KMS-11 (cell line): ENCODE data around the gene RNF41.

Experiments
- H2AFZ ChIP-seq: fragments of 200-600 bp; sonication (generic); 2 replicates; pipeline ENCODE4 v1.6.1; 2016; ENCODE audit warnings: antibody characterized with exemption, mixed run types, low read depth
- H3K27ac ChIP-seq: fragments of 200-600 bp; sonication (generic); 2 replicates; pipeline ENCODE4 v1.6.1; 2016; ENCODE audit warnings: mild to moderate bottlenecking, mixed run types
- H3K27me3 ChIP-seq: fragments of 200-600 bp; sonication (generic); 2 replicates; pipeline ENCODE4 v1.6.1; 2017; ENCODE audit warnings: mild to moderate bottlenecking, low read depth, mixed run types, moderate library complexity; ENCODE audit not compliant: insufficient read depth
- H3K36me3 ChIP-seq: fragments of 200-600 bp; sonication (generic); 2 replicates; pipeline ENCODE4 v1.6.1; 2017; ENCODE audit warnings: mild to moderate bottlenecking, mixed run types; ENCODE audit not compliant: insufficient read depth
- H3K4me1 ChIP-seq: fragments of 200-600 bp; sonication (generic); 2 replicates; pipeline ENCODE4 v1.6.1; 2016; ENCODE audit warnings: mild to moderate bottlenecking, low read depth, mixed run types; ENCODE audit not compliant: poor library complexity, severe bottlenecking
- H3K4me2 ChIP-seq: fragments of 200-600 bp; sonication (generic); 2 replicates; pipeline ENCODE4 v1.7.0; 2016; ENCODE audit warnings: mild to moderate bottlenecking, mixed run types
- H3K4me3 ChIP-seq: fragments of 200-600 bp; sonication (generic); IDR thresholded peaks from 2 replicates; pipeline ENCODE4 v1.6.1; 2017; ENCODE audit warnings: low read depth, low read length, mixed read lengths; ENCODE audit not compliant: insufficient read depth
- H3K79me2 ChIP-seq: fragments of 200-600 bp; sonication (generic); 2 replicates; pipeline ENCODE4 v1.6.1; 2016; ENCODE audit warnings: low read depth, mixed run types; ENCODE audit not compliant: insufficient read depth
- H3K9ac ChIP-seq: fragments of 200-600 bp; sonication (generic); 2 replicates; pipeline ENCODE4 v1.6.1; 2016; ENCODE audit warnings: mild to moderate bottlenecking, mixed run types
- H4K20me1 ChIP-seq: fragments of 200-600 bp; sonication (generic); 2 replicates; pipeline ENCODE4 v1.6.1; 2016; ENCODE audit warnings: mild to moderate bottlenecking, mixed run types; ENCODE audit not compliant: insufficient read depth
- CTCF ChIP-seq: fragments of 200-600 bp; sonication (generic); conservative IDR thresholded peaks from 2 replicates; pipeline ENCODE4 v1.6.1; 2017; ENCODE audit warnings: low read depth, mild to moderate bottlenecking, antibody characterized with exemption, low read length, moderate library complexity, mixed read lengths

The RNF41 gene

DNA sequence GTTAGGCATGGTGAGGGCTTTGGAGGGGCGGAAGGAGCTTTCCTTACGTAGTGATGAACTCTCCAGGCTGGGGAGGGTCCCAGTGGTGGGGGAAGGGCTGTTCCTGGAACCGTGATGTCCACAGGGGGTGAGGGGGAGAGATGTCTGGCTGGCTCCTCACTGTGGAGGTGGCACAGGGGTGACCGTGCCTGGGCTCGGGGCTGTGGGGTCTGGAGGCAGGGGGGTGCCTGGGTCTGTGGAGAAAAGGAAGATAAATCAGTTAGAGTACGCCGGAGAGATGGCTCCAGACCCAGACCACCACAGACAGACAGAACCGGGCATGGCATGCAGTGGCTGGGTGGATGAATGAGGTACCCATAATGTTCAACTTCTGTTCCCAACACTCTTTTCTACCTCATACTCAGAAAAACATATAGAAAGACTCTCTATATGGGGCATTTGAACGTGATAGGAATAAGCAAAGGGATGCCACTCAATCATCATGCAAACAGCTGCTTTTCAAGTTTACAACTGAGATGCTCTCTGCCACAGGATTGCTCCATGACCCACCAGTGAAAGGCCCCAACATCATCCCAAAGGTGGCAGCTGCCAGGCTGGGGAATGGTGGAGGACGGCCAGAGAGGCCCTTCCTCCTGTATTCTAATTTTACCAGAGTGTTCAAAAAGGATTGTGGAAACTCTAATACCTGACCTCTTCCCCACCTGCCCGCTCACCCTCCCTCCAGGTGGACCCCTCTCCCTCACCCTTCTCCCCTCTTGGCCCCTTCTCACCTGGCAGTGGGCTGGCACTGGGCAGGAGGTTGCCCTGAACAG lies 58.0 kb downstream of the RNF41 start:
- H3K27ac ChIP-seq = no peak overlapping the region
- no peak overlapping the region for H2AFZ ChIP-seq
- no peaks in the 10 kb centered on the region for H4K20me1 ChIP-seq
- no peak overlapping the region for H3K9ac ChIP-seq
- no peak for TF ChIP-seq CTCF
- peaks cover 29% of the 10 kb centered on the region for H3K79me2 ChIP-seq
- peaks cover 36% of the 10 kb centered on the region; the same call in 1 of the 2 replicates for H3K36me3 ChIP-seq
- peaks cover 24% of the 10 kb centered on the region for H3K4me1 ChIP-seq
- H3K27me3 ChIP-seq = no peaks in the 10 kb centered on the region
- no peak overlapping the region for H3K4me3 ChIP-seq
- no peak overlapping the region for H3K4me2 ChIP-seq

- H4K20me1 ChIP-seq = no peaks in the 10 kb centered on the region
- H3K27ac ChIP-seq = no peak overlapping the region
- H3K4me1 ChIP-seq = peaks cover 24% of the 10 kb centered on the region
- H3K4me3 ChIP-seq = no peak overlapping the region
- no peaks in the 10 kb centered on the region for H3K27me3 ChIP-seq
- peaks cover 36% of the 10 kb centered on the region; the same call in 1 of the 2 replicates for H3K36me3 ChIP-seq
- no peak overlapping the region for H3K4me2 ChIP-seq
- H3K79me2 ChIP-seq = peaks cover 35% of the 10 kb centered on the region
- no peak overlapping the region for H3K9ac ChIP-seq
- no peak for TF ChIP-seq CTCF
- no peak overlapping the region for H2AFZ ChIP-seq
Observed at GRCh38 chr12:56162468-56163290, 59.0 kb downstream of the RNF41 start.

- no peak; the same call in 1 of the 2 replicates for TF ChIP-seq CTCF
- Histone ChIP-seq H3K4me1 (peaks cover 30% of the 10 kb centered on the region), H2AFZ (no peak overlapping the region), H3K4me3 (no peak overlapping the region), H4K20me1 (no peaks in the 10 kb centered on the region), H3K27ac (no peak overlapping the region), H3K4me2 (no peak overlapping the region), H3K9ac (no peak overlapping the region), H3K27me3 (no peaks in the 10 kb centered on the region), H3K79me2 (peaks cover 35% of the 10 kb centered on the region), H3K36me3 (peaks cover 35% of the 10 kb centered on the region; the same call in 1 of the 2 replicates)
Observed at GRCh38 chr12:56161690-56162351, 59.9 kb downstream of the RNF41 start.

DNA sequence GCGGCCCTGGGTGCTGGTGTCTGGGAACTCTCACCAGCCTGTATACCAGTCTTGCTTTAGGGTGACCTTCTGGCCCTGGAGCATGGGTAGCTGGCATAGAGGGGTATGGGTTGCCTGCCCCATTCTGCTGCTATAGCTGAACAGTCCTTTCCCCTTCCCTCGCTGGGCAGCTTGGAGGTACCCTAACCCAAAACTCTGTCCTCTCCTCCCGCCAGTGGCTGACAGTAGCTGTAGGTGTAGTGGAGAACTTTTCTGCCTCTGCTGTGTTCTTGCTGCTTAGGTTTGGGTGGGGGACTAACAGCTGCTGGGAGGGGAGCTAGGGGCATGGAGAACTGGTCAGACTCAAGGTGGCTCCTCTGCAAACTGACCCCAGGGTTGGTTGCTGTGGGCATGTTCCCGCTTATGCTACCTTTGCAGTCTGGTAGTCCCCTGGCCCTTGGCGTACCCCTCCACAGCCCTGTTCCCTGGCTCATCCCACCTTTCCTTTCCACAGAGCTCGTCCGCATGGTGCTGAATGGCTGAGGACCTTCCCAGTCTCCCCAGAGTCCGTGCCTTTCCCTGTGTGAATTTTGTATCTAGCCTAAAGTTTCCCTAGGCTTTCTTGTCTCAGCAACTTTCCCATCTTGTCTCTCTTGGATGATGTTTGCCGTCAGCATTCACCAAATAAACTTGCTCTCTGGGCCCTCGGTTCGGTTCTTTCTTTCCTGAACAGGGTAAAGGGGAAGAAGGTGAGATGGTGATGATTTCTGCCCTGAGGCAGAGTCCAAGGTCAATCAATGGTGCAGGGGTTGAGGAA lies 60.6 kb downstream of the RNF41 start:
- Histone ChIP-seq H2AFZ (no peak overlapping the region), H3K27me3 (no peaks in the 10 kb centered on the region), H3K4me3 (no peak overlapping the region), H3K9ac (no peak overlapping the region), H3K4me1 (peaks cover 34% of the 10 kb centered on the region), H3K4me2 (no peak overlapping the region; the same call in 1 of the 2 replicates), H3K36me3 (peaks cover 31% of the 10 kb centered on the region; the same call in 1 of the 2 replicates), H3K27ac (no peak overlapping the region), H4K20me1 (no peaks in the 10 kb centered on the region), H3K79me2 (peaks cover 35% of the 10 kb centered on the region)
- peak; percentile 9; the same call in 1 of the 2 replicates for TF ChIP-seq CTCF
